ENCODE data around the gene DNAH11. TPM values are rescaled to one million over a fixed set of nuclear protein-coding genes. Genes with fewer than 3 reads are reported as not detected.

Gene DNAH11
- total RNA-seq, 1 donor from 2014 or later = under 0.01 TPM

Other genes starting within 250 kb of the DNAH11 start
- gene SP4, start 115.0 kb upstream of the DNAH11 start, total RNA-seq = 8.9 TPM

All from skeletal muscle tissue (tissue), 1 donor.